AG10803 (cell line): Measurements from ENCODE around the gene LCE7A.

Source experiments
- DNase-seq: peaks from one replicate; pipeline ENCODE4 v3.0.0; 2010; ENCODE audit warnings: low read depth
- H3K4me3 ChIP-seq: 2 replicates; pipeline ENCODE4 v1.5.1; 2011; ENCODE audit warnings: mild to moderate bottlenecking, low read length, control low read depth
- TF ChIP-seq, protein P1 (sequence below): conservative IDR thresholded peaks from 2 replicates; pipeline ENCODE4 v1.5.1; 2011; ENCODE audit warnings: mild to moderate bottlenecking, low read length, control low read depth, inconsistent platforms

Gene LCE7A

GRCh38 chr1:152879559-152880198 lies 19.9 kb downstream of the LCE7A start:
- H3K4me3 ChIP-seq, result no peak overlapping the region
- TF ChIP-seq, protein P1, sequence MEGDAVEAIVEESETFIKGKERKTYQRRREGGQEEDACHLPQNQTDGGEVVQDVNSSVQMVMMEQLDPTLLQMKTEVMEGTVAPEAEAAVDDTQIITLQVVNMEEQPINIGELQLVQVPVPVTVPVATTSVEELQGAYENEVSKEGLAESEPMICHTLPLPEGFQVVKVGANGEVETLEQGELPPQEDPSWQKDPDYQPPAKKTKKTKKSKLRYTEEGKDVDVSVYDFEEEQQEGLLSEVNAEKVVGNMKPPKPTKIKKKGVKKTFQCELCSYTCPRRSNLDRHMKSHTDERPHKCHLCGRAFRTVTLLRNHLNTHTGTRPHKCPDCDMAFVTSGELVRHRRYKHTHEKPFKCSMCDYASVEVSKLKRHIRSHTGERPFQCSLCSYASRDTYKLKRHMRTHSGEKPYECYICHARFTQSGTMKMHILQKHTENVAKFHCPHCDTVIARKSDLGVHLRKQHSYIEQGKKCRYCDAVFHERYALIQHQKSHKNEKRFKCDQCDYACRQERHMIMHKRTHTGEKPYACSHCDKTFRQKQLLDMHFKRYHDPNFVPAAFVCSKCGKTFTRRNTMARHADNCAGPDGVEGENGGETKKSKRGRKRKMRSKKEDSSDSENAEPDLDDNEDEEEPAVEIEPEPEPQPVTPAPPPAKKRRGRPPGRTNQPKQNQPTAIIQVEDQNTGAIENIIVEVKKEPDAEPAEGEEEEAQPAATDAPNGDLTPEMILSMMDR, result no peak
- no peak for DNase-seq

- H3K4me3 ChIP-seq, result no peak overlapping the region
- TF ChIP-seq, protein P1, result no peak
- DNase-seq, result no peak
Measured at GRCh38 chr1:152880316-152880715, 20.5 kb downstream of the LCE7A start.

DNA sequence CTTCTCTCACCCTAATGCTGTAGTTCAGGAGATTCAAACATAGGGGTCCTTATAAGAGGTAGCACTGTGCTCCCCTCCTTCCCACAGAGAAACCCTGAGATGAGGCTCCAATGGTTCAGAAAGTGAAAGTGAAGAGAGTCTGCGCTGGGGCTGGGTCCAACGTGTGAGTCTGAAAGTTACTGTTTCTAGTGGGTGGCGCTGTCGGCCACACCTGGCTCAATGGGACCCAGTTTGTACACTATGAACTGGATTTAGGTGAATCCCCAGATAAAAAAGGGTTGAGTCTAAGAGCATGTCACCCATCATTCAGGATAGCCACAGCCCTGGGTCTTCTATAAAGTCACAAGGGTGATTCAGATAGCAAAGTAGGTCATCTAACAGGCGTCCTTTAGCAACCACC lies 21.1 kb downstream of the LCE7A start:
- TF ChIP-seq, protein P1, result no peak
- H3K4me3 ChIP-seq, result no peak overlapping the region
- no peak for DNase-seq

DNA sequence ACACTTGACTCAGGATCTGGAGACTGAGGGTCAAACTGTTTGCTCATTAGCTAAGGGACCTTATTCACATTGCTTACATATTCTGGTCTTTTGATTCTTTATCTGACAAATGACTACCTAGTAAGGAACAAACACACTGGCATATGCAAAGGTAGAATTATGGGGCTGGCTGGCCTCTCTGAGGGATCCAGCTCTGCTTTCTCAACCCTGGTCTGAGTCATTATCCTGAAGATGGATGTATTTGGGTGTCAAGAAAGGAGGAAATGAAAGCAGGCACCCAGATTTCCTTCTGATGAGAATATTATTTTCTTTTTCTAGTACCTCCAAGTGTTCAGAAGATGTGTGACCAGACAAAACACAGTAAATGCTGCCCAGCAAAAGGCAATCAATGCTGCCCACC lies 24.3 kb downstream of the LCE7A start:
- peak; percentile 5 for DNase-seq
- TF ChIP-seq, protein P1, result no peak
- no peak overlapping the region for H3K4me3 ChIP-seq

DNA sequence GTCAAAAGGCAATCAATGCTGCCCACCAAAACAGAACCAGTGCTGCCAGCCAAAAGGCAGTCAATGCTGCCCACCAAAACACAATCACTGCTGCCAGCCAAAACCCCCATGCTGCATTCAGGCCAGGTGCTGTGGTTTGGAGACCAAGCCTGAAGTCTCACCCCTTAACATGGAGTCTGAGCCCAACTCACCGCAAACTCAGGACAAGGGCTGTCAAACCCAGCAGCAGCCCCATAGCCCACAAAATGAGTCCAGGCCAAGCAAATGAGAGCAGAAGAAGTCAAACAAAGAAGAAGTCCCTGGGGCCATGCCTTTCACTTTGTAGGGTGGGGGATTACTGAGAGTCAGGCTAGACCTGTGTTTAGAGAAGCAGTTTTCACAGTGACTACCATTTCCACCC lies 24.7 kb downstream of the LCE7A start:
- TF ChIP-seq, protein P1, result no peak
- no peak for DNase-seq
- no peak overlapping the region for H3K4me3 ChIP-seq

- DNase-seq, result peak; percentile 72
- H3K4me3 ChIP-seq, result no peak overlapping the region
- TF ChIP-seq, protein P1, result no peak
Measured at GRCh38 chr1:152884966-152885624, 25.3 kb downstream of the LCE7A start.

DNA sequence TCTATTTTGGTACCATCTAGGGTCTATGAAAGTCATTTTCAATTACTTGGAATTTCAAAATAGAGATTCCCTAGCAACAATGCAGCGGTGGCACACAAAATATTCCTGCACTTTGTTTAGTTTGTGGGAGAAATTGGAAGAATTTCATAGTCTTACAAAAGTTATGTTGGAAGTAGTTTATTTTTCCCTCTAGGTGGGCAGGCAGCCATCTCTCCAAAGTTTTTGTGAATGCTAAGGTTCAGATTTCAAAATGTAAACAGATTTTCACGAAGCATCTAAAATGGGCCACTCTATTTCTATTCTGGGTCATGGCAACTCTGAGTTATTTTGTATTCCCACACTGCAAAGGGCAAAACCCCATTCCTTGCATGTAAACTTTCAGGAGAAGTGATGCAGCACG lies 26.3 kb downstream of the LCE7A start:
- TF ChIP-seq, protein P1, result no peak
- DNase-seq, result peak; percentile 58
- H3K4me3 ChIP-seq, result no peak overlapping the region
